Spleen (tissue), 7 donors: ENCODE data around the gene HS2ST1.

Experiments
- POLR2A ChIP-seq, 3 donors: fragments of 450-650 bp; IDR thresholded peaks; one replicate each; pipeline ENCODE4 v1.5.1; 2017; ENCODE audit warnings: antibody characterized with exemption in 3 of 3, mild to moderate bottlenecking in 1 of 3
- TF ChIP-seq, protein P1 (sequence below), 11 experiments: fragments of 200-600 bp in 7 of 11; fragments of 450-650 bp in 4 of 11; sonication (generic) in 4 of 11; IDR thresholded peaks in 8 of 11; conservative IDR thresholded peaks in 3 of 11; 1 replicate in 7 of 11; 2 replicates in 4 of 11; pipeline versions ENCODE4 v1.4.0 to v1.8.0; 2016 to 2021; ENCODE audit warnings: antibody characterized with exemption in 11 of 11, inconsistent platforms in 4 of 11, mild to moderate bottlenecking in 1 of 11
- donor health status: DM: no; HTN: no; CAD: no; lungs with moderate emphysema.
- donor health status: DM: no; HTN: no; CAD: no.
- donor health status: DM: no; HTN: no; CAD: no.

DNA sequence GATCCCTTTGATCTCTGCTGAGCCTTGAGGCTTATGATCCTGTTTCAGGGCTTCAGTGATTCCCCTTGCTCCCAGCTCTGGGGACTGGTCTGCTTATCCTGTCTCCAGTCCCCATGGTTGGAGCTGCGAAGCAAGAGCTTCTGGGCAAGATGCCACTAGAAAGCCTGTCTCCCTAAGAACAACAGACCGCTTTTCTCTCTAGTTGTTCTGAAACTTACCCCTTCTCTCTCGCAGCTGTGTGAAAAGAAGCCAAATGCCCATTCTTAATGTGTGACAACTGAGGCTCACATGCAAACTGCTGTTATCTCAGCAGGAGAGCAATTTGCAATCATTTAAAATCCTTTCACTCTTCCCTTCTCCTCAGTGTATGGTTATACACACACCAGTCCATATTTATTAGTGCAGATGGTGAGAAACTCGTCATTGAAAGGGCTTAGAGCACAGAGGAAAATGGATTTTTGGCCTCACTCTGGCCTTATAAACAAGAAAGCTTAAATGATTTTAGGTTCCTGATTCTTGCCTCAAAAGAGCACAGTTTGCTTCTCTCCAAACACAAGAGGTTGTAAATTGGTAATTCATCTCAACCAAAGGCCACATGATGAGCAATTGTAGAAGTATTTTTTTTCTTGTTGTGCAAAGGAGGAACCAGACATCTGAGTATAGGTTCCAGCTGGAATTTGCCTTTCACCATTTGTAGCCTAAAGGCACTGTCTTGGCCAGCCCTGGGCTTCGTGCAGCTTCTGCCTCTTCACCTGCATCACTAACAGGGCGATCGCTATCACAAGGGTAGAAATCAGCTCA lies 235.0 kb downstream of the HS2ST1 start:
- TF ChIP-seq, protein P1, sequence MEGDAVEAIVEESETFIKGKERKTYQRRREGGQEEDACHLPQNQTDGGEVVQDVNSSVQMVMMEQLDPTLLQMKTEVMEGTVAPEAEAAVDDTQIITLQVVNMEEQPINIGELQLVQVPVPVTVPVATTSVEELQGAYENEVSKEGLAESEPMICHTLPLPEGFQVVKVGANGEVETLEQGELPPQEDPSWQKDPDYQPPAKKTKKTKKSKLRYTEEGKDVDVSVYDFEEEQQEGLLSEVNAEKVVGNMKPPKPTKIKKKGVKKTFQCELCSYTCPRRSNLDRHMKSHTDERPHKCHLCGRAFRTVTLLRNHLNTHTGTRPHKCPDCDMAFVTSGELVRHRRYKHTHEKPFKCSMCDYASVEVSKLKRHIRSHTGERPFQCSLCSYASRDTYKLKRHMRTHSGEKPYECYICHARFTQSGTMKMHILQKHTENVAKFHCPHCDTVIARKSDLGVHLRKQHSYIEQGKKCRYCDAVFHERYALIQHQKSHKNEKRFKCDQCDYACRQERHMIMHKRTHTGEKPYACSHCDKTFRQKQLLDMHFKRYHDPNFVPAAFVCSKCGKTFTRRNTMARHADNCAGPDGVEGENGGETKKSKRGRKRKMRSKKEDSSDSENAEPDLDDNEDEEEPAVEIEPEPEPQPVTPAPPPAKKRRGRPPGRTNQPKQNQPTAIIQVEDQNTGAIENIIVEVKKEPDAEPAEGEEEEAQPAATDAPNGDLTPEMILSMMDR (IDR thresholded peaks at IDR 0.05 in 8 of 11, conservative IDR thresholded peaks at IDR 0.05 in 3 of 11): no peak
- TF ChIP-seq POLR2A (IDR thresholded peaks at IDR 0.05): no peak
